GM23338 (cell line): ENCODE results near the gene NDEL1. TPM values are rescaled to one million over a fixed set of nuclear protein-coding genes. Genes with fewer than 3 reads are reported as not detected.
A peak's percentile ranks its signal among the peaks of the same experiment; 100 is the strongest.

Source experiments
- ATAC-seq: fragments of 200-7000 bp; cut with Tn5 transposase; 3 replicates; pipeline ENCODE4 v1.9.1; 2020
- DNase-seq: peaks from one replicate; pipeline ENCODE4 v3.0.0-alpha.2; 2015; ENCODE audit warnings: low spot score
- H2AFZ ChIP-seq: fragments of 200-600 bp; sonication (generic); 2 replicates; pipeline ENCODE4 v1.8.0; 2016; ENCODE audit warnings: antibody characterized with exemption, mild to moderate bottlenecking, moderate library complexity
- H3F3A ChIP-seq: fragments of 200-600 bp; sonication (generic); replicated peaks from 2 replicates; pipeline ENCODE4 v1.8.0; 2017; ENCODE audit warnings: antibody characterized with exemption, mixed run types, low read depth
- H3K27ac ChIP-seq: fragments of 200-600 bp; sonication (generic); 2 replicates; pipeline ENCODE4 v1.6.1; 2016; ENCODE audit warnings: low read depth
- H3K27me3 ChIP-seq: fragments of 200-600 bp; sonication (generic); 2 replicates; pipeline ENCODE4 v1.8.0; 2016; ENCODE audit warnings: mild to moderate bottlenecking, mixed run types, moderate library complexity; ENCODE audit not compliant: insufficient read depth
- H3K36me3 ChIP-seq: fragments of 200-600 bp; sonication (generic); 2 replicates; pipeline ENCODE4 v1.8.0; 2016; ENCODE audit warnings: mild to moderate bottlenecking; ENCODE audit not compliant: insufficient read depth
- H3K4me1 ChIP-seq: fragments of 200-600 bp; sonication (generic); 2 replicates; pipeline ENCODE4 v1.8.0; 2016; ENCODE audit warnings: mild to moderate bottlenecking, moderate library complexity; ENCODE audit not compliant: insufficient read depth
- H3K4me2 ChIP-seq: fragments of 200-600 bp; sonication (generic); 2 replicates; pipeline ENCODE4 v1.7.1; 2017; ENCODE audit warnings: mixed run types
- H3K4me3 ChIP-seq: fragments of 200-600 bp; sonication (generic); 2 replicates; pipeline ENCODE4 v1.6.1; 2016; ENCODE audit warnings: mixed run types
- H3K79me2 ChIP-seq: fragments of 200-600 bp; sonication (generic); replicated peaks from 2 replicates; pipeline ENCODE4 v1.8.0; 2017; ENCODE audit warnings: mild to moderate bottlenecking; ENCODE audit not compliant: insufficient read depth
- H3K9me2 ChIP-seq: fragments of 200-600 bp; sonication (generic); 2 replicates; pipeline ENCODE4 v1.8.0; 2017; ENCODE audit not compliant: insufficient read depth
- H4K20me1 ChIP-seq: fragments of 200-600 bp; sonication (generic); replicated peaks from 2 replicates; pipeline ENCODE4 v1.8.0; 2017; ENCODE audit warnings: mild to moderate bottlenecking; ENCODE audit not compliant: insufficient read depth
- H3K27ac Mint-ChIP-seq: 2 replicates; pipeline ENCODE4 v1.8.0; 2020; ENCODE audit warnings: inconsistent platforms, mild to moderate bottlenecking, moderate library complexity, mixed read lengths
- H3K27me3 Mint-ChIP-seq: 3 replicates; pipeline ENCODE4 v1.8.0; 2022; ENCODE audit warnings: low read depth, mild to moderate bottlenecking, moderate library complexity, mixed read lengths, inconsistent platforms; ENCODE audit not compliant: insufficient read depth, poor library complexity
- H3K36me3 Mint-ChIP-seq: 3 replicates; pipeline ENCODE4 v1.8.0; 2021; ENCODE audit warnings: low read depth, mild to moderate bottlenecking, inconsistent platforms, moderate library complexity, mixed read lengths
- H3K4me1 Mint-ChIP-seq: 3 replicates; pipeline ENCODE4 v1.8.0; 2020; ENCODE audit warnings: mild to moderate bottlenecking, inconsistent platforms, mixed read lengths
- H3K4me3 Mint-ChIP-seq: 3 replicates; pipeline ENCODE4 v1.8.0; 2021; ENCODE audit warnings: moderate library complexity, mild to moderate bottlenecking, inconsistent platforms, mixed read lengths
- H3K9me3 Mint-ChIP-seq: 3 replicates; pipeline ENCODE4 v1.8.0; 2020; ENCODE audit warnings: moderate library complexity, mild to moderate bottlenecking, inconsistent platforms, mixed read lengths
- CREB1 ChIP-seq: fragments of 250-450 bp; sonication (Bioruptor Pico); IDR thresholded peaks from 2 replicates; pipeline ENCODE4 v1.5.0; 2020; ENCODE audit warnings: low read depth, mild to moderate bottlenecking, moderate library complexity
- CTCF ChIP-seq, 2 experiments: fragments of 200-600 bp in 1 of 2; sonication (generic) in 1 of 2; conservative IDR thresholded peaks; 2 replicates each; pipeline versions ENCODE4 v1.5.1 to v1.6.1; 2016 to 2017; ENCODE audit warnings: antibody characterized with exemption in 2 of 2, low read depth in 2 of 2, mild to moderate bottlenecking in 2 of 2, moderate library complexity in 1 of 2
- ETS1 ChIP-seq: IDR thresholded peaks from 2 replicates; pipeline ENCODE4 v1.6.1; 2016; ENCODE audit warnings: antibody characterized with exemption
- JUNB ChIP-seq: IDR thresholded peaks from one replicate; pipeline ENCODE4 v1.6.1; 2016; ENCODE audit warnings: antibody characterized with exemption; ENCODE audit not compliant: unreplicated experiment
- POLR2AphosphoS5 ChIP-seq: IDR thresholded peaks from 2 replicates; pipeline ENCODE4 v1.6.1; 2016; ENCODE audit warnings: antibody characterized with exemption, low read depth
- REST ChIP-seq: IDR thresholded peaks from one replicate; pipeline ENCODE4 v1.6.1; 2018; ENCODE audit warnings: antibody characterized with exemption; ENCODE audit not compliant: unreplicated experiment
- STAT1 ChIP-seq: IDR thresholded peaks from one replicate; pipeline ENCODE4 v1.6.1; 2016; ENCODE audit warnings: antibody characterized with exemption; ENCODE audit not compliant: unreplicated experiment
- ZNF114 ChIP-seq: fragments of 250-450 bp; sonication (Bioruptor Pico); IDR thresholded peaks from 2 replicates; pipeline ENCODE4 v1.5.0; 2020; ENCODE audit warnings: mild to moderate bottlenecking, moderate library complexity
- ZNF331 ChIP-seq: fragments of 250-450 bp; sonication (Bioruptor Pico); IDR thresholded peaks from 2 replicates; pipeline ENCODE4 v1.5.0; 2020; ENCODE audit warnings: low read depth, mild to moderate bottlenecking, moderate library complexity
- polyA plus RNA-seq: library from polyadenylated mRNA; unstranded; fragments of >200 nt; fragmentation: Nextera tagmentation; extraction: Ambion mirVana; gene quantifications from 2 replicates; pipeline ENCODE4 v1.2.1, GENCODE V29; 2016
- total RNA-seq: library from RNA; depleted of rRNA; stranded (reverse); fragments of >200 nt; shearing (Covaris generic); gene quantifications from 2 replicates; pipeline ENCODE4 v1.2.3, GENCODE V29; 2014

The NDEL1 gene
- total and polyA plus RNA-seq, 2 experiments from 2014 or later: 21.2 to 26.0 TPM

- TF ChIP-seq REST: no peak
- no peak for TF ChIP-seq CTCF (conservative IDR thresholded peaks at IDR 0.05; ENCODE audit: low read depth in 2 of 2)
- TF ChIP-seq STAT1: no peak
- no peak for TF ChIP-seq JUNB
- TF ChIP-seq ZNF331 (CRISPR knock-in tag): no peak
- no peak for TF ChIP-seq CREB1
These were observed 15.4 kb upstream of the NDEL1 start (continued) for GRCh38 chr17:8420041-8420934.

DNA sequence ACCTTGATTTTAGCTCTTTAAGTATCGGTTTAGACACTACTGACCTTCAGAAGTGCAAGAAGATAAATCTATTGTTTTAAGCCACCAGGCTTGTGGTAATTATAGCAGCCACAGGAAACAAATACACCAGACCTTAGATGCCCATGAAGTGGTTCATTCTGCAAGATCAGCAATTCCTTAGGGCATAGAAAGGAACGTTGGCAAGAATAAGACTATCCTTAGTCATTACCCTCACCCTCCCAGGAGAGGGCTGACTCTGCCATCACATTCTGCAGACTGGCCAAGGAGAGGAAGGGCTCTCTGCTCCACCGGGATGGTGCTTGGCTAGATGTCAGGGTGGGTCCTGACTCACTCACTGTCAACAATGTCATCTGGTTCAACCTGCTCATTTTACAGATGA is 14.1 kb upstream of the NDEL1 start:
- H3K36me3 Mint-ChIP-seq: no peaks in the 10 kb centered on the region
- Histone ChIP-seq H2AFZ (no peak overlapping the region), H3K4me3 (no peak overlapping the region), H3K79me2 (no peaks in the 10 kb centered on the region), H3K9me2 (no peaks in the 10 kb centered on the region), H3K4me2 (no peak overlapping the region), H3K27ac (no peak overlapping the region), H3K4me1 (no peaks in the 10 kb centered on the region), H3K36me3 (no peaks in the 10 kb centered on the region), H3F3A (no peaks in the 10 kb centered on the region), H4K20me1 (no peaks in the 10 kb centered on the region), H3K27me3 (no peaks in the 10 kb centered on the region)
- no peak for DNase-seq
- H3K4me1 Mint-ChIP-seq: no peaks in the 10 kb centered on the region
- H3K4me3 Mint-ChIP-seq: no peak overlapping the region
- TF ChIP-seq REST (no peak), CTCF (conservative IDR thresholded peaks at IDR 0.05; ENCODE audit: low read depth in 2 of 2) (peak in 1 of 2 experiments; percentile 25; a peak in 2 of 4 replicates), ETS1 (no peak), POLR2AphosphoS5 (no peak), ZNF331 (CRISPR knock-in tag) (no peak), ZNF114 (CRISPR knock-in tag) (no peak)
- H3K9me3 Mint-ChIP-seq: no peaks in the 10 kb centered on the region
- ATAC-seq: peak; percentile 37; the same call in 2 of the 3 replicates
- no peaks in the 10 kb centered on the region for H3K27me3 Mint-ChIP-seq
- H3K27ac Mint-ChIP-seq: no peak overlapping the region
